Fibroblast of the aortic adventitia (primary cell): Measurements from ENCODE around the gene ULK4. TPM values are rescaled to one million over a fixed set of nuclear protein-coding genes. Genes with fewer than 3 reads are reported as not detected.
A peak's percentile ranks its signal among the peaks of the same experiment; 100 is the strongest.

ENCODE experiments used
- DNase-seq: peaks from one replicate; pipeline ENCODE4 v3.0.0-alpha.2; 2010; ENCODE audit warnings: low read depth
- H3K4me3 ChIP-seq: 2 replicates; pipeline ENCODE4 v1.5.1; 2011; ENCODE audit warnings: low read depth, mild to moderate bottlenecking, control low read depth, low read length, moderate library complexity
- total RNA-seq: library from RNA; depleted of rRNA; stranded (reverse); fragments of >200 nt; gene quantifications from 2 replicates; pipeline ENCODE4 v1.2.3, GENCODE V29; 2012; ENCODE audit warnings: low replicate concordance
- TF ChIP-seq, protein P1 (sequence below): IDR thresholded peaks from 2 replicates; pipeline ENCODE4 v1.5.1; 2011; ENCODE audit warnings: mild to moderate bottlenecking, low read length, control low read depth, inconsistent platforms; ENCODE audit not compliant: insufficient read depth

ULK4 gene
- total RNA-seq, 1 donor, result 16.1 TPM

DNA sequence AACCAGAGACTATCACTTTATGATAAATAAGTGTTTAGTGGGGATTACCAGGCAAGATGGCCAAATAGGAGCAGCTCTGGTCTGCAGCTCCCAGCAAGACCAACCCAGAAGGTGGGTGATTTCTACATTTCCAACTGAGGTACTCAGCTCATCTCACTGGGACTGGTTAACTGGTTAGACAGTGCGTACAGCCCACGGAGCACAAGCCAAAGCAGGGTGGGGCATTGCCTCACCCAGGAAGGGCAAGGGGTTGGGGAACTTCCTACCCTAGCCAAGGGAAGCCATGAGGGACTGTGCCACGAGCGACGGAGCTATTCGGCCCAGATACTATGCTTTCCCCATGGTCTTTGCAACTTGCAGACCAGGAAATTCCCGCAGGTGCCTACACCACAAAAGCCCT is 591.6 kb downstream of the ULK4 start:
- TF ChIP-seq, protein P1, sequence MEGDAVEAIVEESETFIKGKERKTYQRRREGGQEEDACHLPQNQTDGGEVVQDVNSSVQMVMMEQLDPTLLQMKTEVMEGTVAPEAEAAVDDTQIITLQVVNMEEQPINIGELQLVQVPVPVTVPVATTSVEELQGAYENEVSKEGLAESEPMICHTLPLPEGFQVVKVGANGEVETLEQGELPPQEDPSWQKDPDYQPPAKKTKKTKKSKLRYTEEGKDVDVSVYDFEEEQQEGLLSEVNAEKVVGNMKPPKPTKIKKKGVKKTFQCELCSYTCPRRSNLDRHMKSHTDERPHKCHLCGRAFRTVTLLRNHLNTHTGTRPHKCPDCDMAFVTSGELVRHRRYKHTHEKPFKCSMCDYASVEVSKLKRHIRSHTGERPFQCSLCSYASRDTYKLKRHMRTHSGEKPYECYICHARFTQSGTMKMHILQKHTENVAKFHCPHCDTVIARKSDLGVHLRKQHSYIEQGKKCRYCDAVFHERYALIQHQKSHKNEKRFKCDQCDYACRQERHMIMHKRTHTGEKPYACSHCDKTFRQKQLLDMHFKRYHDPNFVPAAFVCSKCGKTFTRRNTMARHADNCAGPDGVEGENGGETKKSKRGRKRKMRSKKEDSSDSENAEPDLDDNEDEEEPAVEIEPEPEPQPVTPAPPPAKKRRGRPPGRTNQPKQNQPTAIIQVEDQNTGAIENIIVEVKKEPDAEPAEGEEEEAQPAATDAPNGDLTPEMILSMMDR, result no peak
- no peak for DNase-seq

DNA sequence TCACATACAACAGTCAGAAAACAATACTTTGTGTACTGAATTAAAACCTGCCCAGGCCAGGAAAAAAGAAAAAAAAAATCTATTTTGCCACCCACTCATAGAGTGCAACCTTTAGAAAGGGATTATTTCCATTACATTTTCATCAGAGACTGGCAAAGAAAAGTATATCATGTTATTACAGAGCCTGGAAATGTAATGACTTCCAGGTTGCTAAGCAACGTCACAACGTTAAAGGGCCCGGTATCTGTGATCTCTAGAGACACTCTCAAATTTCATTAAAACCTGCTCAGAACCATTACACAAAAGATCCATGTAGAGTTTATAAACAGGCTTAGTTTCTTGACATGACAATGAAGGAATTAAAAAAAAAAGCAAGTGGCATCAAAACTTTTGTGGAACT is 592.1 kb downstream of the ULK4 start:
- TF ChIP-seq, protein P1, result no peak
- no peak for DNase-seq

More for the DNA sequence above, 591.6 kb downstream of the ULK4 start:
- no peak overlapping the region for H3K4me3 ChIP-seq

DNA sequence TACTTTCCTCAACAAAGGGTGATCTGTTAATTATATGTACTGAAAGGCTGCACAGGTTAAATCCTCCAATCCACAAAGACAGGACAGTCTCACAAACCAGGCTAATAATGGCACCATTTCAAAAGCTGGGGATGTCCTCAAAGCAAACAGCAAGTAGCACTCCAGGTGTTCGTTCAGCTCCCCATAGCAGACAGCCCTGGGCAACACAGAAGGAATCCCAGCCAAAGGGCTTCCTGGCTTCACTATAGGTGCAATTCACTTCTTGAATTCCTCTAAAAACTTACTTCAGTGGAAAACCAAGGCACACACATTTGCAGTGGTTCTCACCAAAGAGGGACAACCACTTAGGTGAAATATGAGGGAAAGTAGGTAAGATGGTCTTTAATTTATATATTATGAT is 595.9 kb downstream of the ULK4 start:
- H3K4me3 ChIP-seq, result no peak overlapping the region
- DNase-seq, result no peak
- TF ChIP-seq, protein P1, result no peak

More for the DNA sequence above, 592.1 kb downstream of the ULK4 start:
- H3K4me3 ChIP-seq, result no peak overlapping the region

DNA sequence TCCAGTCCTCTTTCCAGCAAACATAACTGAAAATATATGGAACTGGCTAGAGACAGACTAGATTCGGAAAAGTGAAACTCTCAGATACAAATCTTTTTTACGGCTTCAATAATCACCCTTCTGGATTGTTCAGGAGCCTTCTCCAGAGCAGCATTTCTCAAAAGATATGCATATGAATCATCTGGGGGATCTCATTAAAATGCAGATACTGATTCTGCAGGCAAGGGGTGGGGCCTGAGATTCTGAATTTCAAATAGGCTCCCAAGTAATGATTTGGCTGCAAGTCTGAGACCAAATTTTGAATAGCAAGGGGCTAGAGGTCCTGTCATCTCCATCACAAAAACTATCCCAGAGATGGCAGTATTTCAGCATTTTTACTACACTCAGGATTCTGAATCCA is 597.2 kb downstream of the ULK4 start:
- TF ChIP-seq, protein P1, result no peak
- no peak overlapping the region for H3K4me3 ChIP-seq
- no peak for DNase-seq

DNA sequence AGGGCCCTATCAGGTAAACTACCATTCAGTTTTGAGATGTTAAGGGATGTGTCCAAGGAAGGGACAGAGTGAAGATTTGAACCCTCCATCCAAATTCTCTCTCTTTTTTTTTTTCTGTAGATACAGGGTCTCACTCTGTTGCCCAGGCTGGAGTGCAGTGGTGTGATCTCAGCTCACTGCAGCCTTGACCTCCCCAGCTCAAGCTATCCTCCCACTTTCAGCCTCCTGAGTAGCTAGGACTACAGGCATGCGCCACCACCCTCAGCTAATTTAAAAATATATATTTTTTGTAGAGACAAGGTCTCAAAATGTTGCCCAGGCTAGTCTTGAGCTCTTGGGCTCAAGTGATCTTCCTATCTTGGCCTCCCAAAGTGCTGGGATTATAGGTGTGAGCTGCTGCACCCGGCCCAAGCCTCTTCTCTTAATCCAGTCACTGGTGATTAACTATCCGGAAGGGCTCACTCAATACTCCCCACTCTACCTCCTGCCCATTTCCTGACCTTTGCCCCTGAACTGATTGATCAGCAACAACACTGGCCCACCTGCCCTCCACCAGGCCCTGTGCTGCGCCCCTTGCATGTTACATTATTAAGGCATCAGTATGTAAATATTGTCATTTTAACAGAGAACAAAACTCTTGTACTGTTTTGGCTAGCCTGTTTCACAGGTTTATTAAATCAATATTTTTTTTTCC is 597.9 kb downstream of the ULK4 start:
- no peak overlapping the region for H3K4me3 ChIP-seq
- TF ChIP-seq, protein P1, result no peak
- DNase-seq, result no peak

DNA sequence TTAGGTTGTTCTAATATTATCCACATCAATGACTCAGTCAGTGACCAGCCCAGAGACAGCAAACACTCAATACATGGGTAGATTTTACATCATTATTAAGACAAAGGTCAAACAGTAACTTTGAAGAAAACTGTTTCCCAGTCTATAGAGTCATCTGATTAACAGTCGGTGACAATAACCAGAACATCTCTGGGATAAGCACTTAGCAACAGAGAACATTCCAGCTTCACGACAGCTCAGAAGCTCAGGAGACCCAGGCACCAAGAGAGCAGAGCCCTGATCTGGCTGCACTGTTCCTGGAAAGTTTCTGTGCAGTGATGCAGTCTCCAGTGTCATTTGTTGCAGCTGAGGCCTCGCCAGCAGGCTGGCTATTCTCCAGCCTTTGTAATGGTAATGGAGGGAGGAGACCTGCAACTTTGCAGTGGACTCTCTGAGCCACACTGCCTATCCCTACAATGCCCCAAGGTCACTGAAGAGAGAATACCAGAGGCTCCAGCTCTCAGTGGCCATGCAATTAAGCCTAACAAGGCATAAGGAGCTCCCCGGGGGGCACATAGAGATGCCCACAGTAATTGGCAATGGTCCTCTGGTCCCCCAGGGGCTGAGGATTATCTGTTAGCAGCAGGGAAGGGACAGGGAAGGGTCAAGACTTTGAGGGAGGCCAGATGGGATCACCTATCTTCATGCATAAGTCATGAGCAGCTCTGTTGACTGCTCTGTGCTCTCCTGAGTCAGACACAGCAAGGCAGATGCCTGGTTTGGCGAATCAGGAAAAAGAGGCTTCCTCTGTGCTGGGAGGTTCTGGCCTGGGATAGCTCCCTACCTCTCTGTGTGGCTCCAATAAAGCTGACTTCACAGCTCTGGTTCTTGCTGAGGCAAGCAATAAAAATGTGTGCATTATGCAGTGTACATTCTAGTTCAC is 599.0 kb downstream of the ULK4 start:
- peak; percentile 32 for DNase-seq
- TF ChIP-seq, protein P1, result no peak
- H3K4me3 ChIP-seq, result no peak overlapping the region
